Measurements from ENCODE around the gene TENM4. TPM values are rescaled to one million over a fixed set of nuclear protein-coding genes. Genes with fewer than 3 reads are reported as not detected.

TENM4 gene
- total RNA-seq, 1 donor from 2014 or later, result 43.2 TPM

- Mint-ChIP-seq H3K9me3 (no peaks in the 10 kb centered on the region), H3K27ac (ENCODE audit: unreplicated experiment) (no peak overlapping the region), H3K4me1 (peaks cover 12% of the 10 kb centered on the region), H3K27me3 (ENCODE audit: low read depth) (no peaks in the 10 kb centered on the region), H3K4me3 (no peak overlapping the region), H3K36me3 (ENCODE audit: low read depth) (peaks cover 2% of the 10 kb centered on the region)
- no peak for TF ChIP-seq CTCF (conservative IDR thresholded peaks at IDR 0.05)
- no peak for DNase-seq (ENCODE audit: low read depth, low spot score)
These were observed 420.9 kb downstream of the TENM4 start for GRCh38 chr11:79019975-79020374.

- DNase-seq (ENCODE audit: low read depth, low spot score), result no peak
- Mint-ChIP-seq H3K9me3 (no peaks in the 10 kb centered on the region), H3K4me3 (no peak overlapping the region), H3K27me3 (ENCODE audit: low read depth) (no peaks in the 10 kb centered on the region), H3K4me1 (peaks cover 12% of the 10 kb centered on the region), H3K36me3 (ENCODE audit: low read depth) (peaks cover 2% of the 10 kb centered on the region), H3K27ac (ENCODE audit: unreplicated experiment) (no peak overlapping the region)
- no peak for TF ChIP-seq CTCF (conservative IDR thresholded peaks at IDR 0.05)
These were observed 421.6 kb downstream of the TENM4 start for GRCh38 chr11:79019277-79019676.

GRCh38 chr11:79018371-79018849, 422.4 kb downstream of the TENM4 start:
- no peak overlapping the region for H3K27ac Mint-ChIP-seq (ENCODE audit: unreplicated experiment)
- peaks cover 12% of the 10 kb centered on the region for H3K4me1 Mint-ChIP-seq
- no peak for DNase-seq (ENCODE audit: low read depth, low spot score)
- peaks cover 2% of the 10 kb centered on the region for H3K36me3 Mint-ChIP-seq (ENCODE audit: low read depth)
- H3K4me3 Mint-ChIP-seq, result no peak overlapping the region
- no peak for TF ChIP-seq CTCF (conservative IDR thresholded peaks at IDR 0.05)
- H3K9me3 Mint-ChIP-seq, result no peaks in the 10 kb centered on the region
- H3K27me3 Mint-ChIP-seq (ENCODE audit: low read depth), result no peaks in the 10 kb centered on the region

- Mint-ChIP-seq H3K27me3 (ENCODE audit: low read depth) (no peaks in the 10 kb centered on the region), H3K4me3 (no peak overlapping the region), H3K27ac (ENCODE audit: unreplicated experiment) (no peak overlapping the region), H3K36me3 (ENCODE audit: low read depth) (peaks cover 2% of the 10 kb centered on the region), H3K4me1 (peaks cover 12% of the 10 kb centered on the region), H3K9me3 (no peaks in the 10 kb centered on the region)
- TF ChIP-seq CTCF (conservative IDR thresholded peaks at IDR 0.05), result no peak
- no peak for DNase-seq (ENCODE audit: low read depth, low spot score)
These were observed 423.0 kb downstream of the TENM4 start for GRCh38 chr11:79017811-79018210.

- no peak for DNase-seq (ENCODE audit: low read depth, low spot score)
- H3K27ac Mint-ChIP-seq (ENCODE audit: unreplicated experiment), result no peak overlapping the region
- no peak for TF ChIP-seq CTCF (conservative IDR thresholded peaks at IDR 0.05)
- no peaks in the 10 kb centered on the region for H3K36me3 Mint-ChIP-seq (ENCODE audit: low read depth)
- H3K9me3 Mint-ChIP-seq, result no peaks in the 10 kb centered on the region
- no peak overlapping the region for H3K4me3 Mint-ChIP-seq
- no peaks in the 10 kb centered on the region for H3K4me1 Mint-ChIP-seq
- H3K27me3 Mint-ChIP-seq (ENCODE audit: low read depth), result no peaks in the 10 kb centered on the region
These were observed 427.3 kb downstream of the TENM4 start for GRCh38 chr11:79013509-79013908.

GRCh38 chr11:79011357-79011756, 429.5 kb downstream of the TENM4 start:
- DNase-seq (ENCODE audit: low read depth, low spot score), result no peak
- Mint-ChIP-seq H3K27me3 (ENCODE audit: low read depth) (no peaks in the 10 kb centered on the region), H3K4me1 (no peaks in the 10 kb centered on the region), H3K27ac (ENCODE audit: unreplicated experiment) (no peak overlapping the region), H3K4me3 (no peak overlapping the region), H3K36me3 (ENCODE audit: low read depth) (no peaks in the 10 kb centered on the region), H3K9me3 (peaks cover 2% of the 10 kb centered on the region)
- no peak for TF ChIP-seq CTCF (conservative IDR thresholded peaks at IDR 0.05)
